Dermis blood vessel endothelial cell (primary cell): ENCODE data around the gene VCP. TPM values are rescaled to one million over a fixed set of nuclear protein-coding genes. Genes with fewer than 3 reads are reported as not detected.
A peak's percentile ranks its signal among the peaks of the same experiment; 100 is the strongest.
"Not testable (repeated sequence)": the region's sequence is repeated elsewhere in the genome, so short reads cannot be mapped to it uniquely, and the experiment has no call there.

Experiments
- DNase-seq: peaks from one replicate; pipeline ENCODE4 v3.0.0; 2010
- total RNA-seq: library from RNA; depleted of rRNA; stranded (reverse); fragments of >200 nt; gene quantifications from 2 replicates; pipeline ENCODE4 v1.2.3, GENCODE V29; 2014

Gene VCP
- total RNA-seq, 1 donor from 2014 or later: 409 TPM

- no peak for DNase-seq
Observed at GRCh38 chr9:35059438-35059837, 13.0 kb downstream of the VCP start.

- no peak for DNase-seq
Observed at GRCh38 chr9:35057271-35057620, 15.2 kb downstream of the VCP start.

- DNase-seq: no peak
Observed at GRCh38 chr9:35056571-35057270, 15.7 kb downstream of the VCP start.

GRCh38 chr9:35054871-35055644, 17.4 kb downstream of the VCP start:
- DNase-seq: no peak

- no peak for DNase-seq
Observed at GRCh38 chr9:35054185-35054835, 18.1 kb downstream of the VCP start.

GRCh38 chr9:35051069-35051967, 21.1 kb downstream of the VCP start:
- peak; percentile 75 for DNase-seq

- DNase-seq: no peak
Observed at GRCh38 chr9:35048511-35048910, 23.9 kb downstream of the VCP start.

GRCh38 chr9:35044071-35044470, 28.4 kb downstream of the VCP start:
- no peak for DNase-seq

GRCh38 chr9:35042891-35043545, 29.4 kb downstream of the VCP start:
- DNase-seq: no peak

GRCh38 chr9:35042081-35042604, 30.3 kb downstream of the VCP start:
- DNase-seq: no peak

GRCh38 chr9:35035851-35036701, 36.3 kb downstream of the VCP start:
- peak; percentile 57 for DNase-seq

GRCh38 chr9:35033101-35033500, 39.3 kb downstream of the VCP start:
- no peak for DNase-seq

- DNase-seq: no peak
Observed at GRCh38 chr9:35029852-35030251, 42.6 kb downstream of the VCP start.

- no peak for DNase-seq
Observed at GRCh38 chr9:35029241-35029640, 43.2 kb downstream of the VCP start.

- no peak for DNase-seq
Observed at GRCh38 chr9:35028341-35028740, 44.1 kb downstream of the VCP start.

GRCh38 chr9:35027860-35028259, 44.6 kb downstream of the VCP start:
- DNase-seq: no peak

GRCh38 chr9:35027374-35027773, 45.1 kb downstream of the VCP start:
- DNase-seq: no peak

- peak; percentile 5 for DNase-seq
Observed at GRCh38 chr9:35026671-35027070, 45.8 kb downstream of the VCP start.

GRCh38 chr9:35023443-35023842, 49.0 kb downstream of the VCP start:
- DNase-seq: not testable (repeated sequence)

- DNase-seq: no peak
Observed at GRCh38 chr9:35014517-35014916, 57.9 kb downstream of the VCP start.
